Activated CD4-positive, alpha-beta T cell treated with anti-CD3 and anti-CD28 coated beads for 36 hours (primary cell): ENCODE results near the gene HCFC1R1. TPM values are rescaled to one million over a fixed set of nuclear protein-coding genes. Genes with fewer than 3 reads are reported as not detected.

Experiments used
- ATAC-seq: fragments of 200-7000 bp; cut with Tn5 transposase; one replicate; pipeline ENCODE4 v1.10.0; 2021; ENCODE audit warnings: mild to moderate bottlenecking, moderate library complexity
- CTCF ChIA-PET: fragments of 350-600 bp; sonication (Branson Sonifier 250); formaldehyde crosslinking; loops from one replicate; lab custom pipeline; 2021; ENCODE audit warnings: antibody characterized with exemption; lab: Charles Lee
- POLR2A ChIA-PET: fragments of 350-600 bp; sonication (Branson Sonifier 250); formaldehyde crosslinking; loops from one replicate; lab custom pipeline; 2021; ENCODE audit warnings: antibody characterized with exemption, inconsistent platforms; lab: Charles Lee
- DNase-seq: peaks from one replicate; pipeline ENCODE4 v3.0.0-alpha.2; 2020
- H3K27ac Mint-ChIP-seq: one replicate; pipeline ENCODE4 v1.8.0; 2021; ENCODE audit warnings: mixed read lengths
- H3K27me3 Mint-ChIP-seq: one replicate; pipeline ENCODE4 v1.8.0; 2021; ENCODE audit warnings: mixed read lengths
- H3K36me3 Mint-ChIP-seq: one replicate; pipeline ENCODE4 v1.8.0; 2021; ENCODE audit warnings: low read depth, mixed read lengths
- H3K4me1 Mint-ChIP-seq: one replicate; pipeline ENCODE4 v1.8.0; 2021; ENCODE audit warnings: mixed read lengths
- H3K4me3 Mint-ChIP-seq: one replicate; pipeline ENCODE4 v1.8.0; 2021; ENCODE audit warnings: mild to moderate bottlenecking, moderate library complexity, mixed read lengths
- H3K9me3 Mint-ChIP-seq: one replicate; pipeline ENCODE4 v1.8.0; 2021; ENCODE audit warnings: low read depth, mixed read lengths
- intact Hi-C, 2 experiments: fragments of 100-400 bp; cut with DNase I in 1 of 2; cut with micrococcal nuclease in 1 of 2; formaldehyde crosslinking; loops; one replicate each; pipeline versions ENCODE4 v1.14.2 to v1.15.1; 2022 to 2024; cut with DNase I, micrococcal nuclease
- total RNA-seq, 2 experiments: library from RNA; stranded (reverse); gene quantifications; one replicate each; pipeline ENCODE4 v1.2.3, GENCODE V29; 2021

Gene HCFC1R1
- total RNA-seq, 2 experiments from 2014 or later: 30.0 to 30.7 TPM

GRCh38 chr16:3065069-3065741 lies 41.5 kb upstream of the HCFC1R1 start, which contains the start of gene IL32:
TSS of gene IL32 (plus strand) at chr16:3065640. CDS start at chr16:3065812, 172 bp downstream.
- Mint-ChIP-seq H3K4me3 (peak within 1 kb of the TSS; percentile 100), H3K4me1 (peaks cover 64% of the 10 kb centered on the region), H3K27ac (peak within 1 kb of the TSS; percentile 100), H3K9me3 (no peaks in the 10 kb centered on the region), H3K27me3 (no peaks in the 10 kb centered on the region), H3K36me3 (peaks cover 46% of the 10 kb centered on the region)
- ATAC-seq: peak; percentile 62
- ChIA-PET POLR2A (interaction anchor here (0.6 to 4.7 kb wide), 7 partner anchors 11 to 220 kb away, joined by 3 to 48 read pairs (median 4); no protein-coding TSS in a partner anchor), CTCF (interaction anchor here (0.8 to 6.7 kb wide), 8 partner anchors 11 to 85 kb away, joined by 3 to 65 read pairs (median 7); no protein-coding TSS in a partner anchor)
- DNase-seq: peak; percentile 90
- intact Hi-C loops: loop anchor here (1.0 to 5.0 kb wide), 3 partner anchors 12 to 437 kb away; partner anchors contain the start of gene CLUAP1 (in 1 of the 2)

- no peaks in the 10 kb centered on the region for H3K27me3 Mint-ChIP-seq
- H3K27ac Mint-ChIP-seq: peak overlapping the region; percentile 100
- DNase-seq: no peak
- peak overlapping the region; percentile 45 for H3K4me3 Mint-ChIP-seq
- ChIA-PET POLR2A (interaction anchor here (0.6 to 4.7 kb wide), 3 partner anchors 12 to 41 kb away, joined by 3 to 48 read pairs (median 3); no protein-coding TSS in a partner anchor), CTCF (interaction anchor here (0.5 to 6.7 kb wide), 13 partner anchors 11 to 193 kb away, joined by 3 to 65 read pairs (median 5); partner anchors contain the start of gene MEFV)
- no peak for ATAC-seq
- intact Hi-C loops: no loop called here
- peaks cover 61% of the 10 kb centered on the region for H3K4me1 Mint-ChIP-seq
- H3K36me3 Mint-ChIP-seq: peaks cover 34% of the 10 kb centered on the region
- H3K9me3 Mint-ChIP-seq: no peaks in the 10 kb centered on the region
Observed at GRCh38 chr16:3063625-3064386, 40.1 kb upstream of the HCFC1R1 start.

- H3K4me3 Mint-ChIP-seq: no peak overlapping the region
- ChIA-PET CTCF (interaction anchor here (2.5 to 6.7 kb wide), 3 partner anchors 15 to 66 kb away, joined by 9 to 65 read pairs (median 18); no protein-coding TSS in a partner anchor), POLR2A (no interaction called here)
- H3K27ac Mint-ChIP-seq: peak overlapping the region; percentile 100
- peaks cover 55% of the 10 kb centered on the region for H3K4me1 Mint-ChIP-seq
- DNase-seq: no peak
- no peaks in the 10 kb centered on the region for H3K27me3 Mint-ChIP-seq
- H3K36me3 Mint-ChIP-seq: peaks cover 23% of the 10 kb centered on the region
- intact Hi-C loops: no loop called here
- ATAC-seq: no peak
- no peaks in the 10 kb centered on the region for H3K9me3 Mint-ChIP-seq
Observed at GRCh38 chr16:3062553-3062952, 38.8 kb upstream of the HCFC1R1 start.

GRCh38 chr16:3060339-3061127 lies 36.8 kb upstream of the HCFC1R1 start:
- no peaks in the 10 kb centered on the region for H3K9me3 Mint-ChIP-seq
- CTCF ChIA-PET: interaction anchor here (0.6 to 5.2 kb wide), 11 partner anchors 29 to 123 kb away, joined by 3 to 83 read pairs (median 4); partner anchors contain the start of gene ZSCAN10
- intact Hi-C loops: no loop called here
- no peak for ATAC-seq
- H3K4me1 Mint-ChIP-seq: peaks cover 66% of the 10 kb centered on the region
- POLR2A ChIA-PET: no interaction called here
- H3K27me3 Mint-ChIP-seq: no peaks in the 10 kb centered on the region
- peak overlapping the region; percentile 93 for H3K27ac Mint-ChIP-seq
- no peak for DNase-seq
- H3K4me3 Mint-ChIP-seq: peak overlapping the region; percentile 78
- H3K36me3 Mint-ChIP-seq: peaks cover 9% of the 10 kb centered on the region

GRCh38 chr16:3059723-3060242 lies 36.0 kb upstream of the HCFC1R1 start:
- Mint-ChIP-seq H3K27ac (peak overlapping the region; percentile 93), H3K4me3 (peak overlapping the region; percentile 78), H3K27me3 (no peaks in the 10 kb centered on the region), H3K9me3 (no peaks in the 10 kb centered on the region), H3K36me3 (peaks cover 11% of the 10 kb centered on the region), H3K4me1 (peaks cover 66% of the 10 kb centered on the region)
- intact Hi-C loops: loop anchor here (1.0 to 5.0 kb wide), 11 partner anchors 31 to 107 kb away; partner anchors contain the start of genes HCFC1R1 (in 1 of the 2), THOC6 (in 1 of the 2) and TNFRSF12A (in 1 of the 2)
- peak; percentile 61 for DNase-seq
- no peak for ATAC-seq
- ChIA-PET POLR2A (interaction anchor here (1.1 kb wide), 1 partner anchor 70 kb away, joined by 3 read pairs; no protein-coding TSS in a partner anchor), CTCF (interaction anchor here (0.7 to 4.0 kb wide), 11 partner anchors 28 to 109 kb away, joined by 3 to 83 read pairs (median 4); partner anchors contain the start of gene ZSCAN10)

GRCh38 chr16:3059041-3059722 lies 35.4 kb upstream of the HCFC1R1 start:
- DNase-seq: peak; percentile 93
- H3K9me3 Mint-ChIP-seq: no peaks in the 10 kb centered on the region
- peak overlapping the region; percentile 84 for H3K4me3 Mint-ChIP-seq
- ATAC-seq: peak; percentile 83
- ChIA-PET CTCF (interaction anchor here (0.7 to 4.0 kb wide), 21 partner anchors 11 to 130 kb away, joined by 3 to 83 read pairs (median 4); partner anchors contain the start of genes ZNF213 and ZSCAN10), POLR2A (interaction anchor here (0.9 to 1.1 kb wide), 2 partner anchors 31 to 70 kb away, joined by 3 read pairs; no protein-coding TSS in a partner anchor)
- H3K27me3 Mint-ChIP-seq: no peaks in the 10 kb centered on the region
- peak overlapping the region; percentile 93 for H3K27ac Mint-ChIP-seq
- peaks cover 13% of the 10 kb centered on the region for H3K36me3 Mint-ChIP-seq
- intact Hi-C loops: loop anchor here (1.0 to 5.0 kb wide), 11 partner anchors 31 to 107 kb away; partner anchors contain the start of genes HCFC1R1 (in 1 of the 2), THOC6 (in 1 of the 2) and TNFRSF12A (in 1 of the 2)
- peaks cover 63% of the 10 kb centered on the region for H3K4me1 Mint-ChIP-seq

GRCh38 chr16:3058139-3059030 lies 34.6 kb upstream of the HCFC1R1 start:
- Mint-ChIP-seq H3K36me3 (peaks cover 13% of the 10 kb centered on the region), H3K9me3 (no peaks in the 10 kb centered on the region), H3K27ac (peak overlapping the region; percentile 72), H3K27me3 (no peaks in the 10 kb centered on the region), H3K4me3 (peak overlapping the region; percentile 84), H3K4me1 (peaks cover 62% of the 10 kb centered on the region)
- CTCF ChIA-PET: interaction anchor here (0.8 to 4.0 kb wide), 17 partner anchors 11 to 131 kb away, joined by 3 to 83 read pairs (median 5); partner anchors contain the start of genes ZNF213 and ZSCAN10
- ATAC-seq (peak; percentile 51), DNase-seq (peak; percentile 78)
- intact Hi-C loops: loop anchor here (1.0 to 5.0 kb wide), 12 partner anchors 30 to 108 kb away; partner anchors contain the start of genes HCFC1R1 (in 1 of the 2), THOC6 (in 1 of the 2) and TNFRSF12A (in 1 of the 2)
- POLR2A ChIA-PET: interaction anchor here (0.6 to 1.0 kb wide), 4 partner anchors 30 to 100 kb away, joined by 3 read pairs; partner anchors contain the start of gene ZNF213

GRCh38 chr16:3057181-3058138 lies 33.7 kb upstream of the HCFC1R1 start:
- POLR2A ChIA-PET: interaction anchor here (1.0 kb wide), 1 partner anchor 72 kb away, joined by 3 read pairs; no protein-coding TSS in a partner anchor
- Mint-ChIP-seq H3K27me3 (no peaks in the 10 kb centered on the region), H3K27ac (peak overlapping the region; percentile 60), H3K9me3 (no peaks in the 10 kb centered on the region), H3K4me1 (peaks cover 53% of the 10 kb centered on the region), H3K4me3 (peak overlapping the region; percentile 84), H3K36me3 (peaks cover 13% of the 10 kb centered on the region)
- CTCF ChIA-PET: interaction anchor here (1.0 to 4.0 kb wide), 9 partner anchors 14 to 111 kb away, joined by 3 to 83 read pairs (median 7); partner anchors contain the start of gene ZSCAN10
- DNase-seq (no peak), ATAC-seq (no peak)
- intact Hi-C loops: loop anchor here (1.0 to 5.0 kb wide), 3 partner anchors 35 to 54 kb away; partner anchors contain the start of genes HCFC1R1 (in 1 of the 2), THOC6 (in 1 of the 2) and TNFRSF12A (in 1 of the 2)
